ENCODE measurements around the gene FAM217A. TPM values are rescaled to one million over a fixed set of nuclear protein-coding genes. Genes with fewer than 3 reads are reported as not detected.

Gene FAM217A
- total RNA-seq, 1 experiment from 2014 or later, result not detected

- ChIA-PET RAD21 (ENCODE audit: low non-redundant PET in 1 of 2, low total read pairs in 2 of 2, uncharacterized antibody in 2 of 2, unreplicated experiment in 2 of 2) (no interaction called here), POLR2A (no interaction called here), CTCF (no interaction called here)
- Histone ChIP-seq H4K20me1 (ENCODE audit: insufficient read depth) (no peaks in the 10 kb centered on the region), H3K9me2 (ENCODE audit: insufficient read depth) (no peaks in the 10 kb centered on the region), H3K79me2 (ENCODE audit: insufficient read depth, low read length) (no peaks in the 10 kb centered on the region), H3K4me2 (ENCODE audit: low read length) (no peak overlapping the region), H3K4me3 (replicated peaks in 1 of 2; ENCODE audit: low read depth in 1 of 2, low read length in 2 of 2) (no peak overlapping the region), H3K27ac (ENCODE audit: low read depth, low read length) (no peak overlapping the region), H2AFZ (ENCODE audit: low read depth, low read length, poor library complexity, severe bottlenecking) (no peak overlapping the region), H3K9ac (ENCODE audit: low read length) (no peak overlapping the region), H3K36me3 (ENCODE audit: control insufficient read depth in 1 of 2, insufficient read depth in 2 of 2, low read length in 2 of 2) (no peaks in the 10 kb centered on the region), H3K4me1 (ENCODE audit: control insufficient read depth in 1 of 2, insufficient read depth in 2 of 2, low read length in 2 of 2) (peaks cover 2 to 7% of the 10 kb centered on the region in 2 experiments; a peak in 3 of 4 replicates), H3K9me3 (ENCODE audit: control insufficient read depth in 1 of 2, insufficient read depth in 1 of 2, low read depth in 1 of 2, low read length in 2 of 2) (no peaks in the 10 kb centered on the region), H3K27me3 (ENCODE audit: insufficient read depth, low read length) (no peaks in the 10 kb centered on the region)
- ATAC-seq (peak; percentile 62; the same call in 1 of the 2 replicates), DNase-seq (ENCODE audit: low read depth, low spot score) (no peak)
- TF ChIP-seq MAX (IDR thresholded peaks at IDR 0.05), result peak; percentile 45
- no peak for TF ChIP-seq EZH2phosphoT487 (IDR thresholded peaks at IDR 0.05; ENCODE audit: borderline replicate concordance)
- intact Hi-C loops (cut with micrococcal nuclease), result no loop called here
- BruUV-seq (replicated peaks), result no TSS peak
Measured at GRCh38 chr6:4103929-4104328, 25.0 kb upstream of the FAM217A start.

- no peak overlapping the region for H3K27ac ChIP-seq (ENCODE audit: low read depth, low read length)
- no peaks in the 10 kb centered on the region for H3K9me3 ChIP-seq (ENCODE audit: control insufficient read depth in 1 of 2, insufficient read depth in 1 of 2, low read depth in 1 of 2, low read length in 2 of 2)
- TF ChIP-seq ZBTB33 (IDR thresholded peaks at IDR 0.05; ENCODE audit: extremely low read depth, insufficient replicate concordance, low read length) (no peak), ZNF274 (IDR thresholded peaks at IDR 0.05; ENCODE audit: low read depth, low read length) (no peak), SIN3A (IDR thresholded peaks at IDR 0.05; ENCODE audit: low read depth) (no peak), REST (IDR thresholded peaks at IDR 0.05; ENCODE audit: low read depth) (no peak), RAD21 (IDR thresholded peaks at IDR 0.05; ENCODE audit: low read depth) (no peak), CEBPB (IDR thresholded peaks at IDR 0.05; ENCODE audit: low read depth) (no peak), SP1 (IDR thresholded peaks at IDR 0.05; ENCODE audit: low read depth) (no peak), MAX (IDR thresholded peaks at IDR 0.05) (no peak), POLR2A (IDR thresholded peaks at IDR 0.05; ENCODE audit: borderline replicate concordance, extremely low read depth, insufficient read depth, insufficient read length) (no peak), CBX3 (IDR thresholded peaks at IDR 0.05; ENCODE audit: low read depth) (no peak), JUND (IDR thresholded peaks at IDR 0.05) (no peak)
Measured at GRCh38 chr6:4102687-4103244, 23.8 kb upstream of the FAM217A start.

More at GRCh38 chr6:4102687-4103244, 23.8 kb upstream of the FAM217A start:
- ChIA-PET RAD21 (ENCODE audit: low non-redundant PET in 1 of 2, low total read pairs in 2 of 2, uncharacterized antibody in 2 of 2, unreplicated experiment in 2 of 2) (no interaction called here), CTCF (no interaction called here), POLR2A (no interaction called here)
- no peaks in the 10 kb centered on the region for H3K79me2 ChIP-seq (ENCODE audit: insufficient read depth, low read length)
- H3K27me3 ChIP-seq (ENCODE audit: insufficient read depth, low read length), result no peaks in the 10 kb centered on the region
- H3K9me2 ChIP-seq (ENCODE audit: insufficient read depth), result no peaks in the 10 kb centered on the region
- H3K4me3 ChIP-seq (replicated peaks in 1 of 2; ENCODE audit: low read depth in 1 of 2, low read length in 2 of 2), result no peak overlapping the region
- no peak for ATAC-seq
- H2AFZ ChIP-seq (ENCODE audit: low read depth, low read length, poor library complexity, severe bottlenecking), result no peak overlapping the region
- intact Hi-C loops (cut with micrococcal nuclease), result no loop called here
- no peaks in the 10 kb centered on the region for H4K20me1 ChIP-seq (ENCODE audit: insufficient read depth)
- peaks cover 2 to 7% of the 10 kb centered on the region in 2 experiments; a peak in 3 of 4 replicates for H3K4me1 ChIP-seq (ENCODE audit: control insufficient read depth in 1 of 2, insufficient read depth in 2 of 2, low read length in 2 of 2)
- H3K9ac ChIP-seq (ENCODE audit: low read length), result no peak overlapping the region
- no peak overlapping the region for H3K4me2 ChIP-seq (ENCODE audit: low read length)
- no peaks in the 10 kb centered on the region for H3K36me3 ChIP-seq (ENCODE audit: control insufficient read depth in 1 of 2, insufficient read depth in 2 of 2, low read length in 2 of 2)
- DNase-seq (ENCODE audit: low read depth, low spot score), result no peak
- no TSS peak for BruUV-seq (replicated peaks)
